ENCODE results near the gene COMMD7.
A peak's percentile ranks its signal among the peaks of the same experiment; 100 is the strongest.
"Not testable (repeated sequence)": the region's sequence is repeated elsewhere in the genome, so short reads cannot be mapped to it uniquely, and the experiment has no call there.

COMMD7 gene

GRCh38 chr20:32749914-32750637, 6.8 kb upstream of the COMMD7 start:
- no peak for TF ChIP-seq CTCF (conservative IDR thresholded peaks at IDR 0.05; ENCODE audit: control insufficient read depth, insufficient read depth, low read depth, low read length)
- H3K4me3 ChIP-seq (ENCODE audit: control insufficient read depth, low read depth, low read length), result no peak overlapping the region
- no peak for DNase-seq (ENCODE audit: low read depth)

GRCh38 chr20:32742322-32743236, 688 bp downstream of the COMMD7 start:
- TF ChIP-seq CTCF (conservative IDR thresholded peaks at IDR 0.05; ENCODE audit: control insufficient read depth, insufficient read depth, low read depth, low read length), result no peak

DNA sequence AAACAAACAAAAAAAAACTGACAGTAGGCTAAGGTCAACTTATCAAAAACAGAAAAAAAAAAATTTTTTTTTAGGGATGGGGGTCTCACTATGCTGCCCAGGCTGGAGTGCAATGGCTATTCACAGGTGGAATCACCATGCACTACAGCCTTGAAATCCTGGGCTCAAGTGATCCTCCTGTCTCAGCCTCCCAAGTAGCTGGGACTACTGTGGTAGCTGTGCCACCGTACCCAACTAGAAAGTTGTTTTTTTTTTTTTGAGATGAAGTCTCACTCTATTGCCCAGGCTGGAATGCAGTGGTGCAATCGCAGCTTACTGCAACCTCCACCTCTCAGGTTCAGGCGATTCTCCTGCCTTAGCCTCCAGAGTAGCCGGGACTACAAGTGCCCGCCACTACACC, 2.1 kb downstream of the COMMD7 start:
- H3K4me3 ChIP-seq (ENCODE audit: control insufficient read depth, low read depth, low read length), result no peak overlapping the region
- no peak for DNase-seq (ENCODE audit: low read depth)
- no peak for TF ChIP-seq CTCF (conservative IDR thresholded peaks at IDR 0.05; ENCODE audit: control insufficient read depth, insufficient read depth, low read depth, low read length)

More at GRCh38 chr20:32742322-32743236, 688 bp downstream of the COMMD7 start:
- peak overlapping the region; percentile 63 for H3K4me3 ChIP-seq (ENCODE audit: control insufficient read depth, low read depth, low read length)
- DNase-seq (ENCODE audit: low read depth), result no peak

GRCh38 chr20:32737371-32738223, 5.7 kb downstream of the COMMD7 start:
- no peak overlapping the region for H3K4me3 ChIP-seq (ENCODE audit: control insufficient read depth, low read depth, low read length)
- TF ChIP-seq CTCF (conservative IDR thresholded peaks at IDR 0.05; ENCODE audit: control insufficient read depth, insufficient read depth, low read depth, low read length), result no peak
- DNase-seq (ENCODE audit: low read depth), result peak; percentile 87

GRCh38 chr20:32731882-32732266, 11.4 kb downstream of the COMMD7 start:
- no peak overlapping the region for H3K4me3 ChIP-seq (ENCODE audit: control insufficient read depth, low read depth, low read length)
- TF ChIP-seq CTCF (conservative IDR thresholded peaks at IDR 0.05; ENCODE audit: control insufficient read depth, insufficient read depth, low read depth, low read length), result no peak
- DNase-seq (ENCODE audit: low read depth), result peak; percentile 58

DNA sequence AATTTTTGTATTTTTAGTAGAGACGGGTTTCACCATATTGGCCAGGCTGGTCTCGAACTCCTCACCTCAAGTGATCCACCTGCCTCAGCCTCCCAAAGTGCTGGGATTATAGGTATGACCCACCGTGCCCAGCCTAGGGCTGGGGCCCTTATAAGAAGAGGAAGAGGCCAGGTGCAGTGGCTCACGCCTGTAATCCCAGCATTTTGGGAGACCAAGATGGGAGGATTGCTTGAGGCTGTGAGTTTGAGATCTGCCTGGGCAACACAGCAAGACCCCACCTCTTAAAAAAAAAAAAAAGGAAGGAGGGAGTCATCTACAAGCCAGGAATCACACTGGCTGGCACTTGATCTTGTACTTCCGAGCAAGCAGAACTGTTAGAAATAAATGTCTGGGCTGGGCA, 13.9 kb downstream of the COMMD7 start:
- not testable (repeated sequence) for DNase-seq (ENCODE audit: low read depth); H3K4me3 ChIP-seq (ENCODE audit: control insufficient read depth, low read depth, low read length)

- DNase-seq (ENCODE audit: low read depth); H3K4me3 ChIP-seq (ENCODE audit: control insufficient read depth, low read depth, low read length): not testable (repeated sequence)
Measured at GRCh38 chr20:32728435-32728834, 14.8 kb downstream of the COMMD7 start.
